OCI-LY1 (cell line): ENCODE results near the gene DPP4.

ENCODE experiments used
- EZH2 ChIP-seq: fragments of 200-600 bp; sonication (generic), shearing (Covaris generic); IDR thresholded peaks from 2 replicates; pipeline ENCODE4 v1.8.0; 2017; ENCODE audit warnings: borderline replicate concordance, mixed run types, mild to moderate bottlenecking, antibody characterized with exemption, low read length, moderate library complexity, mixed read lengths
- TF ChIP-seq, protein P1 (sequence below): fragments of 200-600 bp; sonication (generic), shearing (Covaris generic); IDR thresholded peaks from 2 replicates; pipeline ENCODE4 v1.5.1; 2017; ENCODE audit warnings: mild to moderate bottlenecking, antibody characterized with exemption, low read length, moderate library complexity, mixed read lengths

GRCh38 chr2:162000431-162000830 lies 73.6 kb downstream of the DPP4 start:
- TF ChIP-seq, protein P1, sequence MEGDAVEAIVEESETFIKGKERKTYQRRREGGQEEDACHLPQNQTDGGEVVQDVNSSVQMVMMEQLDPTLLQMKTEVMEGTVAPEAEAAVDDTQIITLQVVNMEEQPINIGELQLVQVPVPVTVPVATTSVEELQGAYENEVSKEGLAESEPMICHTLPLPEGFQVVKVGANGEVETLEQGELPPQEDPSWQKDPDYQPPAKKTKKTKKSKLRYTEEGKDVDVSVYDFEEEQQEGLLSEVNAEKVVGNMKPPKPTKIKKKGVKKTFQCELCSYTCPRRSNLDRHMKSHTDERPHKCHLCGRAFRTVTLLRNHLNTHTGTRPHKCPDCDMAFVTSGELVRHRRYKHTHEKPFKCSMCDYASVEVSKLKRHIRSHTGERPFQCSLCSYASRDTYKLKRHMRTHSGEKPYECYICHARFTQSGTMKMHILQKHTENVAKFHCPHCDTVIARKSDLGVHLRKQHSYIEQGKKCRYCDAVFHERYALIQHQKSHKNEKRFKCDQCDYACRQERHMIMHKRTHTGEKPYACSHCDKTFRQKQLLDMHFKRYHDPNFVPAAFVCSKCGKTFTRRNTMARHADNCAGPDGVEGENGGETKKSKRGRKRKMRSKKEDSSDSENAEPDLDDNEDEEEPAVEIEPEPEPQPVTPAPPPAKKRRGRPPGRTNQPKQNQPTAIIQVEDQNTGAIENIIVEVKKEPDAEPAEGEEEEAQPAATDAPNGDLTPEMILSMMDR, result no peak
- TF ChIP-seq EZH2, result no peak
